ENCODE data around the gene C4BPB. TPM values are rescaled to one million over a fixed set of nuclear protein-coding genes. Genes with fewer than 3 reads are reported as not detected.

Gene C4BPB, protein sequence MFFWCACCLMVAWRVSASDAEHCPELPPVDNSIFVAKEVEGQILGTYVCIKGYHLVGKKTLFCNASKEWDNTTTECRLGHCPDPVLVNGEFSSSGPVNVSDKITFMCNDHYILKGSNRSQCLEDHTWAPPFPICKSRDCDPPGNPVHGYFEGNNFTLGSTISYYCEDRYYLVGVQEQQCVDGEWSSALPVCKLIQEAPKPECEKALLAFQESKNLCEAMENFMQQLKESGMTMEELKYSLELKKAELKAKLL
- total RNA-seq (not detected in 2 replicates), polyA plus RNA-seq (not detected in 2 replicates), polyA minus RNA-seq (not detected in 2 replicates), Bru-seq, nascent RNA (not detected), BruChase-seq, experiment 1, labeled RNA remaining after a 6-hour chase (percentile 8 among the genes with signal in this experiment), BruChase-seq, experiment 2, labeled RNA remaining after a 2-hour chase (not detected)
- not detected in 2 replicates for polyA plus RNA-seq (2011; cell fraction: cytosol; rRNA removed)
- 0.06 TPM in 1 of 2 replicates, not detected in the other for polyA plus RNA-seq (2011; cell fraction: nucleus; rRNA removed)
- not detected in 2 replicates for polyA plus RNA-seq (2012)
- polyA minus RNA-seq (2011; cell fraction: cytosol; rRNA and poly(A)+ RNA removed), result 105 TPM
- 0.58 and 1.5 TPM in 2 replicates for polyA minus RNA-seq (2011; cell fraction: nucleus; rRNA and poly(A)+ RNA removed)
- long read RNA-seq, result 0 reads

GRCh38 chr1:207088701-207089626 is at the start of gene C4BPB:
TSS of gene C4BPB (plus strand) at chr1:207088860. CDS start at chr1:207089532, 672 bp downstream.
- no peak within 1 kb of the TSS for H3K4me2 ChIP-seq (ENCODE audit: insufficient read depth, low read length)
- H3K9me3 ChIP-seq (replicated peaks; ENCODE audit: control insufficient read depth, insufficient read depth, low read length), result no peaks in the 10 kb centered on the region
- DNase-seq (ENCODE audit: low read depth, low spot score) (no peak), FAIRE-seq (no peak)
- intact Hi-C loops (cut with micrococcal nuclease), result no loop called here
- ChIA-PET CTCF (interaction anchor here (1.0 to 4.7 kb wide), 4 partner anchors 9 to 410 kb away, joined by 3 to 18 read pairs (median 4); no protein-coding TSS in a partner anchor), POLR2A (no interaction called here)
- no peak within 1 kb of the TSS for H3K27ac ChIP-seq (ENCODE audit: insufficient read depth, low read depth, low read length)
- peaks cover 0 to 2% of the 10 kb centered on the region in 2 experiments for H3K27me3 ChIP-seq (ENCODE audit: control insufficient read depth in 2 of 2, insufficient read depth in 2 of 2, low read length in 2 of 2)
- no peaks in the 10 kb centered on the region for H3K36me3 ChIP-seq (ENCODE audit: control insufficient read depth in 2 of 2, extremely low read depth in 1 of 2, insufficient read depth in 2 of 2, low read length in 2 of 2)
- H3K9ac ChIP-seq (replicated peaks; ENCODE audit: extremely low read depth, insufficient read depth, low read length), result no peak within 1 kb of the TSS
- no peak within 1 kb of the TSS for H3K4me3 ChIP-seq (replicated peaks in 1 of 3; ENCODE audit: insufficient read depth in 1 of 3, low read depth in 1 of 3, low read length in 3 of 3)
- no TSS peak for BruUV-seq (replicated peaks)
- dilution Hi-C loops (cut with MboI; ENCODE audit: extremely low pct_ligation_motif_present, low sequenced_read_pairs), result no loop called here
- no peaks in the 10 kb centered on the region for H3K4me1 ChIP-seq (ENCODE audit: control insufficient read depth, extremely low read depth, insufficient read depth, low read length)
- no peaks in the 10 kb centered on the region for H3K9me1 ChIP-seq (replicated peaks; ENCODE audit: control insufficient read depth, extremely low read depth, insufficient read depth, low read length)
- TF ChIP-seq JUN (IDR thresholded peaks at IDR 0.05; ENCODE audit: borderline replicate concordance, insufficient read depth, insufficient read length, low read depth), result no peak
- TF ChIP-seq POLR2A (IDR thresholded peaks at IDR 0.05; ENCODE audit: low read depth, low read length), result no peak
- H2AFZ ChIP-seq (ENCODE audit: low read depth, low read length), result no peak within 1 kb of the TSS
- H3K79me2 ChIP-seq (ENCODE audit: control insufficient read depth, insufficient read depth, low read length), result no peaks in the 10 kb centered on the region
- H4K20me1 ChIP-seq (replicated peaks; ENCODE audit: control insufficient read depth, extremely low read depth, insufficient read depth, low read length), result no peaks in the 10 kb centered on the region
